ENCODE measurements around the gene KRTAP10-3.
"Not testable (repeated sequence)": the region's sequence is repeated elsewhere in the genome, so short reads cannot be mapped to it uniquely, and the experiment has no call there.

The KRTAP10-3 gene

GRCh38 chr21:44558695-44559094 is at the start of gene KRTAP10-3:
Gene KRTAP10-3 (minus strand): TSS chr21:44558795. CDS start chr21:44558715, 80 bp downstream.
- DNase-seq: no peak

- no peak for DNase-seq
These were observed 47.9 kb upstream of the KRTAP10-3 start for GRCh38 chr21:44606495-44606894.

GRCh38 chr21:44603911-44604310 is 45.3 kb upstream of the KRTAP10-3 start:
- no peak for DNase-seq

- no peak for DNase-seq
These were observed 44.7 kb upstream of the KRTAP10-3 start for GRCh38 chr21:44603109-44603875.

GRCh38 chr21:44602463-44602850 is 43.9 kb upstream of the KRTAP10-3 start:
- no peak for DNase-seq

GRCh38 chr21:44601596-44602462 is 43.2 kb upstream of the KRTAP10-3 start:
- no peak for DNase-seq

- not testable (repeated sequence) for DNase-seq
These were observed 42.5 kb upstream of the KRTAP10-3 start for GRCh38 chr21:44601091-44601490.

- DNase-seq: not testable (repeated sequence)
These were observed 41.8 kb upstream of the KRTAP10-3 start, which contains the start of gene KRTAP10-7 for GRCh38 chr21:44600118-44600978. Gene KRTAP10-7 (plus strand): TSS chr21:44600597. CDS start chr21:44600622, 25 bp downstream.

- no peak for DNase-seq
These were observed 40.9 kb upstream of the KRTAP10-3 start for GRCh38 chr21:44599264-44600029.

- DNase-seq: no peak
These were observed 39.5 kb upstream of the KRTAP10-3 start for GRCh38 chr21:44598061-44598460.

- no peak for DNase-seq
These were observed 37.6 kb upstream of the KRTAP10-3 start for GRCh38 chr21:44596068-44596725.

GRCh38 chr21:44595524-44595923 is 36.9 kb upstream of the KRTAP10-3 start:
- no peak for DNase-seq

- DNase-seq: no peak
These were observed 35.9 kb upstream of the KRTAP10-3 start for GRCh38 chr21:44594406-44594916.

- DNase-seq: no peak
These were observed 35.2 kb upstream of the KRTAP10-3 start for GRCh38 chr21:44593598-44594405.

GRCh38 chr21:44592446-44593311 is 34.1 kb upstream of the KRTAP10-3 start, which contains the start of gene KRTAP10-6:
Gene KRTAP10-6 (minus strand): TSS chr21:44592505. CDS start chr21:44592484, 21 bp downstream.
- DNase-seq: no peak

- not testable (repeated sequence) for DNase-seq
These were observed 33.2 kb upstream of the KRTAP10-3 start for GRCh38 chr21:44591801-44592130.

GRCh38 chr21:44590897-44591800 is 32.6 kb upstream of the KRTAP10-3 start:
- DNase-seq: not testable (repeated sequence)

- DNase-seq: no peak
These were observed 31.7 kb upstream of the KRTAP10-3 start for GRCh38 chr21:44590311-44590721.
